Neuronal stem cell (in vitro differentiated cells): ENCODE measurements around the gene TARS1.

Experiments used
- DNase-seq: peaks from one replicate; pipeline ENCODE4 v3.0.0-alpha.2; 2013; ENCODE audit warnings: low spot score
- H2AFZ ChIP-seq: one replicate; pipeline ENCODE4 v1.6.1; 2013; ENCODE audit warnings: mild to moderate bottlenecking, low read length, inconsistent platforms
- H2AK5ac ChIP-seq: 2 replicates; pipeline ENCODE4 v1.6.1; 2013; ENCODE audit warnings: low read depth, mild to moderate bottlenecking, inconsistent platforms, low read length, moderate library complexity, mixed read lengths
- H2BK120ac ChIP-seq: 2 replicates; pipeline ENCODE4 v1.6.1; 2013; ENCODE audit warnings: low read depth, mild to moderate bottlenecking, inconsistent platforms, low read length, moderate library complexity, mixed read lengths
- H2BK12ac ChIP-seq: one replicate; pipeline ENCODE4 v1.6.1; 2013; ENCODE audit warnings: low read length, inconsistent platforms
- H2BK15ac ChIP-seq: 2 replicates; pipeline ENCODE4 v1.6.1; 2013; ENCODE audit warnings: mild to moderate bottlenecking, low read length, inconsistent platforms, mixed read lengths
- H2BK5ac ChIP-seq: one replicate; pipeline ENCODE4 v1.6.1; 2013; ENCODE audit warnings: inconsistent platforms, mild to moderate bottlenecking, low read length, moderate library complexity
- H3K14ac ChIP-seq: one replicate; pipeline ENCODE4 v1.6.1; 2013; ENCODE audit warnings: low read length, inconsistent platforms
- H3K18ac ChIP-seq: 2 replicates; pipeline ENCODE4 v1.6.1; 2013; ENCODE audit warnings: low read length, inconsistent platforms
- H3K23ac ChIP-seq: 2 replicates; pipeline ENCODE4 v1.6.1; 2013; ENCODE audit warnings: low read depth, mild to moderate bottlenecking, mixed read lengths, low read length, inconsistent platforms; ENCODE audit not compliant: poor library complexity
- H3K27ac ChIP-seq: replicated peaks from 3 replicates; pipeline ENCODE4 v1.5.1; 2013; ENCODE audit warnings: low read length, inconsistent platforms
- H3K27me3 ChIP-seq, 3 experiments: 2 replicates each; pipeline ENCODE4 v1.6.1; 2013; ENCODE audit warnings: low read length in 3 of 3, mild to moderate bottlenecking in 2 of 3, inconsistent platforms in 1 of 3, low read depth in 1 of 3, mixed read lengths in 1 of 3, moderate library complexity in 1 of 3; ENCODE audit not compliant: control insufficient read depth in 3 of 3, insufficient read depth in 3 of 3
- H3K36me3 ChIP-seq, 2 donors: replicated peaks in 1 of 2; 2 replicates each; pipeline ENCODE4 v1.6.1; 2013; ENCODE audit warnings: low read length in 2 of 2; ENCODE audit not compliant: control insufficient read depth in 2 of 2, insufficient read depth in 2 of 2
- H3K4ac ChIP-seq: 2 replicates; pipeline ENCODE4 v1.6.1; 2013; ENCODE audit warnings: inconsistent platforms, mild to moderate bottlenecking, low read length, moderate library complexity
- H3K4me1 ChIP-seq, 2 donors: 1 replicate in 1 of 2; 2 replicates in 1 of 2; pipeline ENCODE4 v1.6.1; 2013; ENCODE audit warnings: low read length in 2 of 2, low read depth in 1 of 2; ENCODE audit not compliant: control insufficient read depth in 2 of 2, insufficient read depth in 1 of 2
- H3K4me2 ChIP-seq: one replicate; pipeline ENCODE4 v1.6.1; 2013; ENCODE audit warnings: mild to moderate bottlenecking, low read length, inconsistent platforms; ENCODE audit not compliant: insufficient read depth, poor library complexity, severe bottlenecking
- H3K4me3 ChIP-seq, 2 donors: 2 replicates each; pipeline ENCODE4 v1.5.1; 2013; ENCODE audit warnings: low read length in 2 of 2, mild to moderate bottlenecking in 2 of 2, inconsistent platforms in 1 of 2, moderate library complexity in 1 of 2
- H3K79me1 ChIP-seq: one replicate; pipeline ENCODE4 v1.6.1; 2013; ENCODE audit warnings: low read depth, mild to moderate bottlenecking, inconsistent platforms, low read length, moderate library complexity
- H3K9ac ChIP-seq: one replicate; pipeline ENCODE4 v1.6.1; 2013; ENCODE audit warnings: mild to moderate bottlenecking, low read depth, low read length, inconsistent platforms; ENCODE audit not compliant: poor library complexity
- H3K9me3 ChIP-seq, 2 donors: replicated peaks in 1 of 2; 2 replicates each; pipeline versions ENCODE3 to v1.6.1; 2013; ENCODE audit warnings: low read length in 2 of 2, mild to moderate bottlenecking in 2 of 2, inconsistent platforms in 1 of 2, low read depth in 1 of 2, mixed read lengths in 1 of 2, moderate library complexity in 1 of 2; ENCODE audit not compliant: control insufficient read depth in 2 of 2, insufficient read depth in 1 of 2
- H4K8ac ChIP-seq: one replicate; pipeline ENCODE4 v1.6.1; 2013; ENCODE audit warnings: low read depth, mild to moderate bottlenecking, inconsistent platforms, low read length, moderate library complexity
- H4K91ac ChIP-seq: one replicate; pipeline ENCODE4 v1.6.1; 2013; ENCODE audit warnings: low read length, low read depth, mild to moderate bottlenecking, inconsistent platforms; ENCODE audit not compliant: poor library complexity
- WGBS, 2 donors: extraction: QIAGEN DNeasy Blood & Tissue Kit; methylation state at CpG; one replicate each; pipeline ENCODE4 v1.1.7; 2013; ENCODE audit warnings: missing lambda C conversion rate in 2 of 2, mixed read lengths in 1 of 2; ENCODE audit not compliant: insufficient read length in 2 of 2, insufficient replicate concordance in 1 of 2; ENCODE audit errors: extremely low coverage in 2 of 2; 5-methylcytosine and 5-hydroxymethylcytosine counted together

The TARS1 gene

GRCh38 chr5:33462456-33462855, 21.7 kb downstream of the TARS1 start:
- no peak overlapping the region for H2BK120ac ChIP-seq
- no peak overlapping the region for H2AFZ ChIP-seq
- no peak overlapping the region for H3K4me2 ChIP-seq
- no peak overlapping the region for H3K27ac ChIP-seq
- H3K27me3 ChIP-seq = no peaks in the 10 kb centered on the region
- H3K9me3 ChIP-seq = no peaks in the 10 kb centered on the region
- H2AK5ac ChIP-seq = no peak overlapping the region
- no peak overlapping the region for H3K18ac ChIP-seq
- H3K36me3 ChIP-seq = peaks cover 23 to 98% of the 10 kb centered on the region in 2 donors
- no CpG with 5 or more reads among the region's 3 CpGs for WGBS, 2 donors
- H2BK12ac ChIP-seq = no peak overlapping the region
- H3K79me1 ChIP-seq = no peaks in the 10 kb centered on the region
- H3K4me1 ChIP-seq = no peaks in the 10 kb centered on the region
- H3K4me3 ChIP-seq = no peak overlapping the region
- no peak overlapping the region for H3K23ac ChIP-seq
- no peak overlapping the region for H3K4ac ChIP-seq
- DNase-seq = no peak
- no peak overlapping the region for H2BK5ac ChIP-seq
- no peak overlapping the region for H3K14ac ChIP-seq
- no peak overlapping the region for H3K9ac ChIP-seq
- no peak overlapping the region for H2BK15ac ChIP-seq
- H4K91ac ChIP-seq = no peak overlapping the region
- H4K8ac ChIP-seq = no peak overlapping the region

DNA sequence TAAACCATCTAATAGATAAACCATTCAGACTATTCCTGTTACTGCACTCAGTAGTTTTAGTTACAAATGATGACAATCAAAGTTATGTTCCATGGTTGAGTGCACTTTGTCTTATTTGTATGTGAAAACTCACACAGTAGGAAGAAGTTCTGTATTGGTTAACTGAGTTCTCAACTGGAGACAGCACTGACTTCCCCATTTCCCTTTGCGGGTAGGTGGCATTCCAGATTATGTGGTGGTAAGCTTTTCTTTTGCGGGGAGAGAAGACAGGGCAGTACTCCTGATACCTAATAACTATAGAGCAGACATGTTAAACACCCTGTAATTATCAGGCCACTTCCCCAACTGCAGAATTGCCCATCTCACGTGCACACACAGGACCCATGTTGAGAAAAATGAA, 24.4 kb downstream of the TARS1 start:
- Histone ChIP-seq H3K4me2 (no peak overlapping the region), H3K36me3 (peaks cover 25 to 98% of the 10 kb centered on the region in 2 donors), H3K9me3 (no peaks in the 10 kb centered on the region), H3K4me1 (no peaks in the 10 kb centered on the region), H3K4ac (no peak overlapping the region), H3K27ac (no peak overlapping the region), H3K23ac (no peak overlapping the region), H3K14ac (no peak overlapping the region), H2BK5ac (no peak overlapping the region), H4K8ac (no peak overlapping the region), H2BK120ac (no peak overlapping the region), H2BK12ac (no peak overlapping the region), H3K79me1 (no peaks in the 10 kb centered on the region), H3K9ac (no peak overlapping the region), H2AK5ac (no peak overlapping the region), H3K18ac (no peak overlapping the region), H2AFZ (no peak overlapping the region), H3K4me3 (no peak overlapping the region), H2BK15ac (no peak overlapping the region), H4K91ac (no peak overlapping the region), H3K27me3 (no peaks in the 10 kb centered on the region)
- WGBS, 2 donors = no CpG with 5 or more reads among the region's 3 CpGs
- DNase-seq = no peak

- WGBS, 2 donors = no CpG with 5 or more reads among the region's 9 CpGs
- Histone ChIP-seq H2BK5ac (no peak overlapping the region), H4K8ac (no peak overlapping the region), H2BK15ac (no peak overlapping the region), H4K91ac (no peak overlapping the region), H3K79me1 (no peaks in the 10 kb centered on the region), H2BK120ac (no peak overlapping the region), H3K9me3 (peaks cover 0 to 2% of the 10 kb centered on the region in 2 donors), H3K36me3 (peaks cover 23 to 98% of the 10 kb centered on the region in 2 donors), H3K4me1 (no peaks in the 10 kb centered on the region), H2AK5ac (no peak overlapping the region), H3K14ac (no peak overlapping the region), H3K9ac (no peak overlapping the region), H3K4me2 (no peak overlapping the region), H2AFZ (no peak overlapping the region), H3K4ac (no peak overlapping the region), H3K18ac (no peak overlapping the region), H3K23ac (no peak overlapping the region), H3K4me3 (no peak overlapping the region), H3K27ac (no peak overlapping the region), H2BK12ac (no peak overlapping the region), H3K27me3 (no peaks in the 10 kb centered on the region)
- no peak for DNase-seq
Observed at GRCh38 chr5:33468775-33469435, 28.1 kb downstream of the TARS1 start.

GRCh38 chr5:33470544-33470943, 29.8 kb downstream of the TARS1 start:
- Histone ChIP-seq H3K27ac (no peak overlapping the region), H3K18ac (no peak overlapping the region), H2AK5ac (no peak overlapping the region), H3K36me3 (peaks cover 25 to 100% of the 10 kb centered on the region in 2 donors), H3K4me2 (no peak overlapping the region), H3K4ac (no peak overlapping the region), H2BK12ac (no peak overlapping the region), H2BK5ac (no peak overlapping the region), H3K4me1 (no peaks in the 10 kb centered on the region), H3K27me3 (no peaks in the 10 kb centered on the region), H3K9me3 (peaks cover 0 to 3% of the 10 kb centered on the region in 2 donors), H3K23ac (no peak overlapping the region), H2BK120ac (no peak overlapping the region), H3K79me1 (no peaks in the 10 kb centered on the region), H4K8ac (no peak overlapping the region), H4K91ac (no peak overlapping the region), H3K4me3 (no peak overlapping the region), H3K14ac (no peak overlapping the region), H3K9ac (no peak overlapping the region), H2AFZ (no peak overlapping the region), H2BK15ac (no peak overlapping the region)
- WGBS, 2 donors = no CpG with 5 or more reads among the region's 3 CpGs
- DNase-seq = peak; percentile 12
